RPMI8226 (cell line): ENCODE results near the gene LHPP.

Source experiments
- DNase-seq: peaks from one replicate; pipeline ENCODE4 v3.0.0-alpha.2; 2015

The LHPP gene

GRCh38 chr10:124448696-124449169 is 12.9 kb upstream of the LHPP start:
- DNase-seq, result no peak

DNA sequence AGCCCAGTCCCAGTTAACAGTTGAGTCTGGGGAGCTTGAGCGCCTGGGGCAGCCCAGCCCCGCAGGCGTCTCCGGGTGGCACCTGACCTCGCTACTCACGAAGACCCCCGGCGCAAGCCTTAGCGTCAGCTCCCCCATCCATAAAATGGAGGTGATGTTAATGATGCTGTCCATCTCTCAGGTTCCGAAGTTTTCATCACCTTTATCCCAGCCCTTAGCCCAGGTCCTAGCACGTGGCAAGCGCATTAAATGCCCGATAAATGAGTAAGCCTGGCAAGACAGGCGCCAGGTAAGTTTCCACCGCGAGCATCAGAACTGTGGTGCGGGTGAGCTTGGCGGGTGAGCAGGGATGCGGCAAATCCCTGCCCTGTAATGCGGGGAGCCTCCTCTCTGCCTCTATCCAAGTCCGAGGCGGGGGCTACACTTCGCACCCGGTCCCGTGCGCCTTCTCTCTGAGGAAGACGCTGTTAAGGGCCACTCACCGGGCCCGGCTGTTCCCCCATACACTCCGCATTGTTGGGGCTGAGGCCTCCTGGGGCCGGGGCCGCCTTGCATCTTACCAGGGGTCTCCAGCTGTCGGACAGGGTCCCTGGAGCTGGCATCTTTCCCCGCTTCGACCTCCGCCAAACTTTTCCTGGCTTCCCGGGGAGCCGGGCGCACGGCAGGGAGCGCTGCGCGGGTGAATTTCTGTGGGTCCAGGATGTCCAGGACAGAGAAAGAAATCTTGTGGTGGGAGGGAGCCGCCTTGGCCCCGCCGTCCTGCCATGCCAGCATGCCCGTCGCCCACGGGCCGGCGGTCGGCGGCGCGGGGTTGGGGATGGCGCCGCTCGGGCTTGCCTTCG is 12.2 kb upstream of the LHPP start:
- DNase-seq, result no peak

- DNase-seq, result no peak
Observed at GRCh38 chr10:124450012-124450782, 11.4 kb upstream of the LHPP start, which contains the start of gene NKX1-2. Gene NKX1-2, minus strand, starts transcription at chr10:124450035. Its CDS starts 92 bp downstream, at chr10:124449943.

- no peak for DNase-seq
Observed at GRCh38 chr10:124450783-124451057, 10.9 kb upstream of the LHPP start.

DNA sequence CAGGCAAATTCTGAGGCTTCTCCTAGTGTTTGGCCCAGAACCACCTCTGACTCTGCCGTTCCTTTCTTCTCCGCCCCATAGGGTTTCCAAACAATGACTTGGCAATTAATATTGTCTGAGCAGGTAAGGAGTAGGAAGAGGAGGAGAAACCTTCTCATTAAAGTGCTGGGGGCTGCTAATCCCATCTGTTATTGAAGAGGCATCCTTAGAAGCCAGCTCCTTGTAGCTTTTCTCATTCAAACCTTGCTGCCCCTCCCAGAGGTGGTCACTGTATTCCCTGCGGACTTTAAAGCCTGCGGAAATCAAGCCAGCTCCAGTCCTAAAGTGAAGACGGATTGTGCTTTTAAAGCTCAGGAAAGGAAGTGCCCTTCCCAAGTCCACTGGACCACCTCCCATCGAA is 10.3 kb upstream of the LHPP start:
- no peak for DNase-seq

DNA sequence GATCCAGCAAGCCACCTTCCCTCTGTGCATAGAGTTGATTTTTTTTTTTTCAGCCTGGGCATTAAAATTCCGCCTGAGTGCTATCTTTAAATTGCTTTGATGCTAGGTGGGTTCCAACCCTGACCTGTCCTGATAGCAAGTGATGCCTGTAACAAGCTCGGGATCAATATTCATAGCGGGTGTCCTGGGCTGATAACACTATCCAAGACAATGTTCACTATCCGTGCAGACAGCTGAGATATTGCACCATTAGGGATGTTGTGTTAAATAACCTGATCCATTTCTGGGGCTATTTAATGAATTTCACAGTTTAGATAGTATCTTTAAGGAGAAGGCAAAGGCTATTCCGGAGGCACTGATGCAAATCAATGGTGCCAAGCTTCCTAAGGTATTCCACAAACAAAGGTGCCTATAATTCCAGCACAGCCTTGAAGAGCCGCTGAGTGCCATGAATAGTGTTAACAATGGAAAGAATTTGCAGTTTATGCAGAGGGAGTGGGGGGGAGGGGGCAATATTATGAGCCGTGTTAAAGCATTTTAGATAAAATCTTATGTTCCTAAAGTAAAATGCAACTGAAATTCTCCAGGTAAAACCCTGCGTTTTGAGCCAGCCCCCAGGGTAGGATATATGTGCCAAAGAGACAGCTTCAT is 7.5 kb upstream of the LHPP start:
- DNase-seq, result no peak

DNA sequence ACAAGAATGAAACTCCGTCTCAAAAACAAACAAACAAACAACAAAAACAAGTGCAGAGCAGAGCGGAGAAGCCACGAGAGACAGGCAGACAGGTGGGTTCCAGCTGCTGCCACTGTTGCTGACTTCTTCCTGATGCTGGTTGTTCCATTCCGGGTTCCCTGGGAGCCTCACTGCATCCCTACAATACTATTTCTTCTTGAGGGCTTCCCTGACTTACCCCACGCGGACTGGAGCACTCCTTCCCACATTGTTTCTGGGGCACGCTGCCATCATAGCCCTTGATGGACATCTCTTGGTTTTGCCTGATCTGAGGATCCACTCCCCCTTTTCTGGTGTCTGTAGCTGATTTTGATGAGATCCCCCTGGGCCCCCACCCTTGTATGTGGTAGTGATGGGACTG is 6.2 kb upstream of the LHPP start:
- no peak for DNase-seq

- DNase-seq, result no peak
Observed at GRCh38 chr10:124458473-124458872, 3.1 kb upstream of the LHPP start.

- DNase-seq, result no peak
Observed at GRCh38 chr10:124458889-124459288, 2.7 kb upstream of the LHPP start.

DNA sequence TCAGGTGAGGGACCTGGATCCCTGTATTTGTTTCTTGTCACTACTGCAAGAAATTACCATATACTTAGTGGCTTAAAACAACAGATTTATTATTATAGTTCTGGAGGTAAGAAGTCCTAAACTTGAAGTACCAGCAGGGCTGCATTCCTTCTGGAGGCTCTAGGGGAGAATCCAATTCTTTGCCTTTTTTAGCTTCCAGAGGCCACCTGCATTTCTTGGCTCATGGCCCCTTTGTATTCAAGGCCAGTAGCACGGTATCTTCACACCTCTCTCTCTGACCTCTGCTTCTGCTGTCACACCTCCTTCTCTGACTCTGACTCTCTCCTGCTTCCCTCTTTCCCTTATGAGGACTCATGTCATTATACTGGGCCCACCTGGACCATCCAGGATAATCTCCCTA is 2.2 kb upstream of the LHPP start:
- no peak for DNase-seq

DNA sequence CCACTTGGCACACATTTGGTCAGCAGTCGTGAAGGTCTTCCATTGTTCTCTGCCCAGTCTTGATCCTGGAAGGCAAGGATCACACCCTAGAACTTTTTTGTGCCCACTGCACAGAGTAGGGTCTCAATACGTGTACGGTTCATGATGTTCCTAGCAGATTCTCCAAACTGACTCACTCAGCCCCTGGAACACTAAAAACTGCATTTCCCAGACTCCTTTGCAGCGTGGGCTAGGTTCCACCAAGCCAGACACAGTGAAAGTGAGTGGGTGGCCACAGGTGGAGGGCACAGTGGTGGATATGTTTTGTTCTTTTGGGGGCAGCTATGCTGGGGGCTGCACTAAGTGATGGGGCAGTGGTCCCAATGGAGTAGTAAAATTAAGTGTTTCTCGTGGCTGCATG is 1.5 kb upstream of the LHPP start:
- no peak for DNase-seq

- no peak for DNase-seq
Observed at GRCh38 chr10:124462348-124462695, 699 bp downstream of the LHPP start.

GRCh38 chr10:124464028-124464965 is 2.7 kb downstream of the LHPP start:
- DNase-seq, result no peak

DNA sequence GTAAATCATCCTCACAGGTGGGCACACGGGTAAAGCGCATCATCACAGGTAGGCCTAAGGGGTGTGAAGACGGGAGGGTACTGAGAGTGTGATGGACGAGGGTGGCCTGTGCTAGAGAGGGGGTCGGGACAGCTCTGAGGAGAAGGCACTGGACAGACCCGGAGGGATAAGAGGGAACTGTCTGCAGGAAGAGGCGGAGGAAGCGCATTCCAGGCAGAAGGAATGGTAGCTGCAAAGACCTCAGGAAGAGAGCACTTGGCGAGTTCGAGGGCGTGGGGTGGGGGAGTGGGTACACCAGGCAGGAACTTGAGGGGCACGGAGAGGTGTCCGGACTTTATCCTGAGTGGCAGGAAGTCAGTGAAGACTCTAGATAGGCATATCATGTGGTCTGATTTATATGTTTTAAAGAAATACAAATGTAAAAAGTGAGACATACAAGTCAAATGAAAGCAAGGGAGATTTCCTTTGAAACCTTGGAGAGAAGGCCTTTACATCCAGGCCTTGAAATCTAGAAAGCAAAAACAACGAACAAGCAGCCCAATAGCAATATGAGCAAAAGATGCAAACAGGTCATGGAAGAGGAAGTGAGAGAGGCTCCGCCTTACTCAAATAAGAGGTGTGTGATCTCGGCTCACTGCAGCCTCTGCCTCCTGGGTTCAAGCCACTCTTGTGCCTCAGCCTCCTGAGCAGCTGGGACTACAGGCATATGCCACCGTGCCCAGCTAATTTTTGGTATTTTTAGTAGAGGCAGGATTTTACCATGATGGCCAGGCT is 3.6 kb downstream of the LHPP start:
- peak; percentile 65 for DNase-seq

DNA sequence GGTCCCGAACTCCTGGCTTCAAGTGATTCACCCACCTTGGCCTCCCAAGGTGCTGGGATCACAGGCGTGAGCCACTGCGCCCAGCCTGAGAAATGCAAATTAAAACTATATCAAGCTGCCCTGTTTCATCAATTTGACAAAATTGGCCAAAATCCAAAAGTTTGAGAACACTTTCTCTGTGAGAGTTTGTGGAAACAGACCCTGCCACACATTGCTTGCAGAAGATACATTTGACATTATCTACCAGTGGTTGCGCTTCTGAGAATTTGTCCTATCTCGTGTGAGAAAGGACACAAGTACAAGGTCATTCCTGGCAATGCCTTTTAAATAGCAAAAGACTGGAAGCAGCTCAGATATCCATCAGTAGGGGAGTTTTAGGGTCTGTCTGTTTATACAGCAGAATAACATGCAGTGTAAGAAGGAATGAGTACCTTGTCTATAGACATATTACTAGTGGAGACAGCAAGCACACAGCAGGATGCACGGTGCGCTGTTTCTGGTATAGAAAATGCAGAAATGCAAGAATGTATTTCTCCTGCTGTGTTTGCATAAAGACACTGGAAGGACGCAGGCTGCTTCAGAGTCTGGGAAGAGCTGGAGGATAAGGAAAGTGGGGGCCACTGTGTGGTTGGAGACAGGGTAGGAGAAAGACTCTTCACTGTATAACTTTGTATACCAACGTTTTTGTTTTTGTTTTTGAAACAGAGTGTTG is 4.3 kb downstream of the LHPP start:
- DNase-seq, result peak; percentile 45

- no peak for DNase-seq
Observed at GRCh38 chr10:124467165-124467564, 5.5 kb downstream of the LHPP start.

GRCh38 chr10:124468624-124469023 is 7.0 kb downstream of the LHPP start:
- DNase-seq, result no peak

DNA sequence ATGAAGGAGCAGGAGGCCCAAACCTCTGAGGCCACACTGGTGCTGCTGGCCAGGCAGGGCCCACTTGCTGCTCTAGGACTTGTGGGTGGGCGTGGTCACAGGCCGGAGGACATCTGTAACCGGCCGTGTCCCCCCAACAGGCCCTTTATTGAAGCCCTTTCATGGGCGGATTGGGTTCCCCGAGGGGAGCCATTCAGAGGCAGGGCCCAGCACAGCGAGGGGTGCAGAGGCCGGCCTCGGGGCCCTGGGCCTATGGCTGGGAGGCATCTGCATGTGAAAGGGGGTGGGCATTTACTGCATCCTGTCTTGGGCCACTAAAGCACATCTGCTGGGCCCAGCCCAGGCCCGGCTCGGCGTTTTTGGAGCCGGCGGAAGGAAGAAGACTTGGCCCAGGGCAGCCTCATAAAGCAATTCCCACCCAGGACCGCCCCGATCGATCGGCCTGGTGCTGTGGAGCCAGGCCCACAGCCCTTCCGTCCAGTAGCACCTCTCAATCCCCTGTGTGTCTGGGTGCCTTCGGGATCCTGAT is 8.4 kb downstream of the LHPP start:
- DNase-seq, result no peak

GRCh38 chr10:124470544-124471434 is 9.2 kb downstream of the LHPP start:
- no peak for DNase-seq

- DNase-seq, result no peak
Observed at GRCh38 chr10:124472071-124472470, 10.4 kb downstream of the LHPP start.
